Osteoblast (primary cell): ENCODE results near the gene SUSD3. TPM values are rescaled to one million over a fixed set of nuclear protein-coding genes. Genes with fewer than 3 reads are reported as not detected.

Experiments
- DNase-seq: peaks from one replicate; pipeline ENCODE4 v3.0.0; 2011; ENCODE audit warnings: low spot score, mixed read lengths; ENCODE audit not compliant: insufficient read length; ENCODE audit errors: missing footprints
- H2AFZ ChIP-seq: 2 replicates; pipeline ENCODE4 v1.6.0; 2011; ENCODE audit warnings: mild to moderate bottlenecking, low read length
- H3K27ac ChIP-seq: 2 replicates; pipeline ENCODE4 v1.5.1; 2011; ENCODE audit warnings: mild to moderate bottlenecking, low read depth, low read length, moderate library complexity
- H3K27me3 ChIP-seq: 2 replicates; pipeline ENCODE4 v1.6.0; 2012; ENCODE audit warnings: mild to moderate bottlenecking, control low read depth, inconsistent platforms, low read length, moderate library complexity; ENCODE audit not compliant: insufficient read depth
- H3K36me3 ChIP-seq: 2 replicates; pipeline ENCODE4 v1.5.1; 2011; ENCODE audit warnings: mild to moderate bottlenecking, low read length, control low read depth, moderate library complexity; ENCODE audit not compliant: insufficient read depth
- H3K4me1 ChIP-seq: 2 replicates; pipeline ENCODE4 v1.5.1; 2011; ENCODE audit warnings: mild to moderate bottlenecking, low read length, control low read depth, moderate library complexity; ENCODE audit not compliant: insufficient read depth
- H3K4me2 ChIP-seq: 2 replicates; pipeline ENCODE4 v1.6.0; 2011; ENCODE audit warnings: mild to moderate bottlenecking, low read length; ENCODE audit not compliant: insufficient read depth
- H3K4me3 ChIP-seq: fragments of 200-600 bp; sonication (generic); 3 replicates; pipeline ENCODE4 v1.5.1; 2012; ENCODE audit warnings: mild to moderate bottlenecking, low read length, inconsistent platforms; ENCODE audit not compliant: insufficient read depth
- H3K79me2 ChIP-seq: 2 replicates; pipeline ENCODE4 v1.6.0; 2012; ENCODE audit warnings: mild to moderate bottlenecking, low read length, control low read depth, inconsistent platforms; ENCODE audit not compliant: insufficient read depth
- H3K9me3 ChIP-seq: 2 replicates; pipeline ENCODE4 v1.5.1; 2011; ENCODE audit warnings: low read depth, low read length, control low read depth
- H4K20me1 ChIP-seq: 2 replicates; pipeline ENCODE4 v1.6.0; 2012; ENCODE audit warnings: mild to moderate bottlenecking, low read length, control low read depth; ENCODE audit not compliant: insufficient read depth
- total RNA-seq: library from RNA; depleted of rRNA; stranded (reverse); fragments of >200 nt; gene quantifications from 2 replicates; pipeline ENCODE4 v1.2.3, GENCODE V29; 2012
- TF ChIP-seq, protein P1 (sequence below): IDR thresholded peaks from 2 replicates; pipeline ENCODE4 v1.5.1; 2011; ENCODE audit warnings: mild to moderate bottlenecking, low read depth, low read length, moderate library complexity; ENCODE audit errors: extremely low read depth

The SUSD3 gene
- total RNA-seq, 1 donor: 0.36 TPM

DNA sequence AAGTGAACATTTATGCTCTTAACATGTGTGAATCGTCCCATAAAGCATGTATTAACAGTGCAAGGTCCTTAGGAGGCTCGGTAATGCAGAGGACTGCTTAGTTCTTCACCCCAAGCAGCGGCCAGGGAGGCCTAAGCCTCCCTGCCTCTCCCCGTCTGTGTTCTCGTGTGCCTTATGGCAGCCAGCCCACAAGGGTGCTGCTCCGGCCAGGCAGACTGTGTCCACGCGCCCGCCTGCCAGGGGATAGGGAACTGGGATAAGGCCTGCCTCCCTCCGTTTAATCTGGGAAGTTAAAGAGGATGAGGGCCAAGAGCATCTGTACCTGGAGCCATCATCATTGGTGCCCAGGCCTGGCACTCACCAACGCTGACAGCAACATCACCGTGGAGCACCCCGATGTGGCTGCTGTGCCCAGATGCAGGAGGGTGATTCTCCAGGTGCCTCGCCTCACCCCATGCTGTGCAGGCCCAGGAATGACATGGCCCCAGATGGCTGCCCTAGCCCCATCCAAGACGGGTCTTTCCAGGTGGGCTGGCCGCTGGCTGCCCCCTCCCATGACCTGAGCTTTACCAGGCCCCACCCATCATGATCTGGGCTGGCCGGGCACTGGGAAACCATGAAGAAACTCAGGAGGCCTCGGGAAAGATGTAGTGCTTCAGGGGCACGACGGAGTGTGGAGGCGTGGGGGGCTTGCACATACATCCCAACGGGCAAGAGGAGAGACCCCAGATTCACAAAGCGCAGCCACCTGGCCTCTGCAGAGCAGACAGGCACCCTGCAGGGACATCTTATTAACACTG is 35.6 kb upstream of the SUSD3 start:
- peak; percentile 74 for DNase-seq
- Histone ChIP-seq H3K9me3 (no peaks in the 10 kb centered on the region), H3K36me3 (no peaks in the 10 kb centered on the region), H3K4me2 (no peak overlapping the region), H3K4me3 (no peak overlapping the region), H3K27me3 (peaks cover 6% of the 10 kb centered on the region), H3K4me1 (no peaks in the 10 kb centered on the region), H3K79me2 (no peaks in the 10 kb centered on the region), H3K27ac (no peak overlapping the region), H4K20me1 (no peaks in the 10 kb centered on the region), H2AFZ (no peak overlapping the region)
- TF ChIP-seq, protein P1, sequence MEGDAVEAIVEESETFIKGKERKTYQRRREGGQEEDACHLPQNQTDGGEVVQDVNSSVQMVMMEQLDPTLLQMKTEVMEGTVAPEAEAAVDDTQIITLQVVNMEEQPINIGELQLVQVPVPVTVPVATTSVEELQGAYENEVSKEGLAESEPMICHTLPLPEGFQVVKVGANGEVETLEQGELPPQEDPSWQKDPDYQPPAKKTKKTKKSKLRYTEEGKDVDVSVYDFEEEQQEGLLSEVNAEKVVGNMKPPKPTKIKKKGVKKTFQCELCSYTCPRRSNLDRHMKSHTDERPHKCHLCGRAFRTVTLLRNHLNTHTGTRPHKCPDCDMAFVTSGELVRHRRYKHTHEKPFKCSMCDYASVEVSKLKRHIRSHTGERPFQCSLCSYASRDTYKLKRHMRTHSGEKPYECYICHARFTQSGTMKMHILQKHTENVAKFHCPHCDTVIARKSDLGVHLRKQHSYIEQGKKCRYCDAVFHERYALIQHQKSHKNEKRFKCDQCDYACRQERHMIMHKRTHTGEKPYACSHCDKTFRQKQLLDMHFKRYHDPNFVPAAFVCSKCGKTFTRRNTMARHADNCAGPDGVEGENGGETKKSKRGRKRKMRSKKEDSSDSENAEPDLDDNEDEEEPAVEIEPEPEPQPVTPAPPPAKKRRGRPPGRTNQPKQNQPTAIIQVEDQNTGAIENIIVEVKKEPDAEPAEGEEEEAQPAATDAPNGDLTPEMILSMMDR: no peak

DNA sequence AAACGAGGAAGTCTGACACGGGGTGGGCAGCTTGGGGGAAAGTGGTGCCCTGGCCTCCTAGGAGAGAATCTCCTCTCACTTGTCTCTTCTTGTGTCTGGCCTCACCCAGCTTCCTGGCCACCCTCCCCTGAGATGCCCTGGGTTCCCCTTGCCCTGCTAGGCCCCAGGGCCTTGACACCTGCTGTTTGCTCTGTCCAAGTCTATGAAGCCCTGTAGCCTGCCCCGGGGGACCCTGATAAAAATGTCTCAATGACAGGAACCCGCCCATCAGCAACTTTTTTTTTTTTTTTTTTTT is 35.0 kb upstream of the SUSD3 start:
- Histone ChIP-seq H3K4me3 (no peak overlapping the region), H2AFZ (no peak overlapping the region), H3K36me3 (no peaks in the 10 kb centered on the region), H3K79me2 (no peaks in the 10 kb centered on the region), H3K27me3 (peaks cover 6% of the 10 kb centered on the region), H4K20me1 (no peaks in the 10 kb centered on the region), H3K27ac (no peak overlapping the region), H3K4me2 (no peak overlapping the region), H3K9me3 (no peaks in the 10 kb centered on the region), H3K4me1 (no peaks in the 10 kb centered on the region)
- TF ChIP-seq, protein P1: no peak
- DNase-seq: peak; percentile 11

DNA sequence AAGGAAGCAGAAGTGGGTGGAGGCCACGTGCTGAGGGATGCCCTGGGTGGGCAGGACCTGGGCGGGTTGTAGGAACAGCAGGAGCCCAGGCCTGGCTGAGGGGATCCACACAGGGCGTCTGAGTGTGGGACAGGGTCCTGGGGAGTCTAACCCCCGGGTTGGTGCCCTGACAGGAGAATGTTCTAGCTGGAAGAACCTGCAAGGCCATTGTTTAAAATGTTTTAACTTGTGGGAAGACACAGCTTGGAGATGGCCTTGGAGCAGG is 33.9 kb upstream of the SUSD3 start:
- TF ChIP-seq, protein P1: no peak
- no peaks in the 10 kb centered on the region for H4K20me1 ChIP-seq
- H3K27me3 ChIP-seq: peaks cover under 1% of the 10 kb centered on the region
- H3K4me1 ChIP-seq: no peaks in the 10 kb centered on the region
- H3K9me3 ChIP-seq: no peaks in the 10 kb centered on the region
- peak; percentile 38 for DNase-seq
- H3K36me3 ChIP-seq: no peaks in the 10 kb centered on the region
- H2AFZ ChIP-seq: no peak overlapping the region
- no peak overlapping the region for H3K27ac ChIP-seq
- H3K4me3 ChIP-seq: no peak overlapping the region
- no peaks in the 10 kb centered on the region for H3K79me2 ChIP-seq
- no peak overlapping the region for H3K4me2 ChIP-seq

DNA sequence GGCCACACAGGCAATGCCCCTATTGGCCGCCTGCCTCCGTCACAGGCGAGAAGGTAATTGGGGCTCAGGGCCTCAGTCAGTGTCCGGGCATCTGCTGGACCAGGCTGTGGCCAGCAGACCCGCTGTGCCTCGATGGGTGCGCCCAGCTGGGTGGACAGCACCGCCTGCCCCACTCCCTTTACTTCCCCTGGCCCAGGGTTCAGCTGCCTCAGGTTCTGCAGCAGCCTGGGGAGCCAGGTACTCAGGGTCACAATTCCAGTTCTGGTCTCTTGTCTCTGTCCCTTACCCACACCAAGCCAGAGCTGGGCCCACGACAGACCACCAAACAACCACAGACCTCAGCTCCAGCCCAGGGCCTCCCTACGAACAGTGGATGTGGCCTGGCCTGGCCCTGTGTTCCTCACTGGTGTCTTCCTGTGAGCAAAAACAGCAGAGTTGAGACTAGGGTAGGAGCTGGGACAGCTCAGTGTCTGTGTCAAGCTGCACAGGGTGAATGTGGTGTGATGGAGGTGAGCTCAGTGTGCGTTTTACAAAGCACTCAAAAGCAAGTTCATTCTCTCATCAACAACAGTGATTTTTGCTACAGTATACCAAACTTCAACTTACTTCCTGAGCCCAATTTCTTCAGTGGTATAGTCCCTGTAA is 33.4 kb upstream of the SUSD3 start:
- DNase-seq: peak; percentile 68
- no peaks in the 10 kb centered on the region for H3K4me1 ChIP-seq
- H3K27me3 ChIP-seq: no peaks in the 10 kb centered on the region
- H3K9me3 ChIP-seq: no peaks in the 10 kb centered on the region
- H3K4me2 ChIP-seq: no peak overlapping the region
- no peak overlapping the region for H3K4me3 ChIP-seq
- no peaks in the 10 kb centered on the region for H4K20me1 ChIP-seq
- H3K27ac ChIP-seq: no peak overlapping the region
- H3K36me3 ChIP-seq: no peaks in the 10 kb centered on the region
- TF ChIP-seq, protein P1: no peak
- no peaks in the 10 kb centered on the region for H3K79me2 ChIP-seq
- no peak overlapping the region for H2AFZ ChIP-seq
